K562 (cell line): ENCODE data around the gene CLEC6A.

Experiments
- GTF2A2 ChIP-seq: IDR thresholded peaks from 2 replicates; pipeline ENCODE4 v1.6.1; 2016; ENCODE audit warnings: mild to moderate bottlenecking, missing genetic modification characterization, missing compliant biosample characterization
- ZBTB34 ChIP-seq: fragments of 250-450 bp; sonication (Bioruptor Pico); IDR thresholded peaks from 2 replicates; pipeline ENCODE4 v1.8.0; 2021; ENCODE audit warnings: mild to moderate bottlenecking, moderate library complexity
- TF ChIP-seq, protein P1 (sequence below), 3 experiments: IDR thresholded peaks in 2 of 3; conservative IDR thresholded peaks in 1 of 3; 2 replicates each; pipeline ENCODE4 v1.5.1; 2011 to 2012; ENCODE audit warnings: low read length in 3 of 3, mild to moderate bottlenecking in 3 of 3, control low read depth in 2 of 3, improper control_type of control experiment in 1 of 3, inconsistent platforms in 1 of 3, low read depth in 1 of 3, mixed read lengths in 1 of 3, moderate library complexity in 1 of 3; ENCODE audit not compliant: insufficient read depth in 2 of 3

DNA sequence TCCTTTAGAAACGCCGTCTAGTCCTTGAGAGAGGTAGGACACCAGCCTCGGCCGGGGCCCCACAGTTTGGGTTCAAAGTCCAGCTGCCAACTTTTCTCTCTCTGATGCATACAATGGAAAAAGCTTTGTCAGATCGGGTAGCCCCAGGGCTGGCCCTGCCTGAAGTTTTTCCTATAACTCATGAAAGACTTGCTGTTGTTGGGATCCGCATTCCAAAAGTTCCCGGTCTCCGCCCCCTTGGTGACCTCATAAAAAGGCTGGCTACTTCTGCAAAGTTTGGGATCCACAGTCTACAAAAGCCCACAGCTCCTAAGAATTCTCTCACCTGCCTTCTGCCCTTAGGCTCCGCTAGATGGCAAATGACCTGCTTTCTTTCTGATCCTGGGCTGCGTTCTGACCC is 35.3 kb upstream of the CLEC6A start:
- TF ChIP-seq, protein P1, sequence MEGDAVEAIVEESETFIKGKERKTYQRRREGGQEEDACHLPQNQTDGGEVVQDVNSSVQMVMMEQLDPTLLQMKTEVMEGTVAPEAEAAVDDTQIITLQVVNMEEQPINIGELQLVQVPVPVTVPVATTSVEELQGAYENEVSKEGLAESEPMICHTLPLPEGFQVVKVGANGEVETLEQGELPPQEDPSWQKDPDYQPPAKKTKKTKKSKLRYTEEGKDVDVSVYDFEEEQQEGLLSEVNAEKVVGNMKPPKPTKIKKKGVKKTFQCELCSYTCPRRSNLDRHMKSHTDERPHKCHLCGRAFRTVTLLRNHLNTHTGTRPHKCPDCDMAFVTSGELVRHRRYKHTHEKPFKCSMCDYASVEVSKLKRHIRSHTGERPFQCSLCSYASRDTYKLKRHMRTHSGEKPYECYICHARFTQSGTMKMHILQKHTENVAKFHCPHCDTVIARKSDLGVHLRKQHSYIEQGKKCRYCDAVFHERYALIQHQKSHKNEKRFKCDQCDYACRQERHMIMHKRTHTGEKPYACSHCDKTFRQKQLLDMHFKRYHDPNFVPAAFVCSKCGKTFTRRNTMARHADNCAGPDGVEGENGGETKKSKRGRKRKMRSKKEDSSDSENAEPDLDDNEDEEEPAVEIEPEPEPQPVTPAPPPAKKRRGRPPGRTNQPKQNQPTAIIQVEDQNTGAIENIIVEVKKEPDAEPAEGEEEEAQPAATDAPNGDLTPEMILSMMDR (IDR thresholded peaks at IDR 0.05 in 2 of 3, conservative IDR thresholded peaks at IDR 0.05 in 1 of 3; ENCODE audit: insufficient read depth in 2 of 3, low read depth in 1 of 3, low read length in 3 of 3): no peak
- TF ChIP-seq ZBTB34 (CRISPR knock-in tag): no peak
- no peak for TF ChIP-seq GTF2A2 (tag)
